Measurements from ENCODE around the gene NFU1. TPM values are rescaled to one million over a fixed set of nuclear protein-coding genes. Genes with fewer than 3 reads are reported as not detected.

The NFU1 gene
- total and polyA plus RNA-seq, 8 donors, result 16.0 to 40.6 (median 20.0) TPM

DNA sequence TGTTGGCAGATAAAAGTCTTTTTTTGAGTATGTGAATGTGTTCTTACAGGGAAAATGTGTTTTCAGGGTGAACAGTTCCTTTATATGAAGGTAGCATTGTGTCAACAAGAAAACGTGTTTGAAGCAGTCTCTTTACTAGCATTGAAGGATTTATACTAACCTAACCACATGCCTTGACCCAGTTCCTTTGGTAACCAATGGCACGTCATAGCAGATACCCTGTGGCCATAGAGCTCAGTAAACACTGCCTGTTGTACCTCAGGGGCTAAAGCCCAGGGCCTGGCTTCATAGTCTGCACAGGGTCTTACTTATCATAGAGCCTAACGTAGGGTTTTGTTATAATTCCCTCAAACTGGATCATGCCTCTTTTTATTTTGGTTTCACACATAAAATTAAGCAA is 32.1 kb upstream of the NFU1 start:
- no peak overlapping the region for H3K4me3 ChIP-seq

DNA sequence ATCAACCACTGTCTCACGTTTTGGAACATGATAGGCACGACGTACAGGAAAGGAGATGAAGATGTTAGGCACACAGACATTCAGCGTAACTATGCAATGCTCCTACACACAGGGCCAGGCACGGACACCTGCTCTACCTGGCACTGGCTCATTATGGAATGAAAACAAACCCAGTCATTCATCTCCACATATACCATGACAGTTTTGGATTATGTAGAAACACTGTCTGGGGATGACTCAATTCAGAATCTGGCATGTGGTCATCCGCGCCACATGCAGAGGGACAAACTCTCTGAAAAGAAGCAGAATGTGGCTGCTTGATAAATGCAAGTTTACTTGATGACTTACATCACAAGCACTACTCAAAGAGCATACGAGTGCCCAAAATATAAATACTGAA is 29.5 kb upstream of the NFU1 start:
- intact Hi-C loops (cut with DNase I), result no loop called here
- WGBS, 2 donors, result 91 to 95% methylated on average over 8 of the region's 8 CpGs
- H3K36me3 ChIP-seq, result peaks cover 0 to 5% (median 0%) of the 10 kb centered on the region in 3 donors
- no peak overlapping the region for H3K27ac ChIP-seq
- ATAC-seq, result no peak
- DNase-seq, result no peak
- TF ChIP-seq, protein P1, sequence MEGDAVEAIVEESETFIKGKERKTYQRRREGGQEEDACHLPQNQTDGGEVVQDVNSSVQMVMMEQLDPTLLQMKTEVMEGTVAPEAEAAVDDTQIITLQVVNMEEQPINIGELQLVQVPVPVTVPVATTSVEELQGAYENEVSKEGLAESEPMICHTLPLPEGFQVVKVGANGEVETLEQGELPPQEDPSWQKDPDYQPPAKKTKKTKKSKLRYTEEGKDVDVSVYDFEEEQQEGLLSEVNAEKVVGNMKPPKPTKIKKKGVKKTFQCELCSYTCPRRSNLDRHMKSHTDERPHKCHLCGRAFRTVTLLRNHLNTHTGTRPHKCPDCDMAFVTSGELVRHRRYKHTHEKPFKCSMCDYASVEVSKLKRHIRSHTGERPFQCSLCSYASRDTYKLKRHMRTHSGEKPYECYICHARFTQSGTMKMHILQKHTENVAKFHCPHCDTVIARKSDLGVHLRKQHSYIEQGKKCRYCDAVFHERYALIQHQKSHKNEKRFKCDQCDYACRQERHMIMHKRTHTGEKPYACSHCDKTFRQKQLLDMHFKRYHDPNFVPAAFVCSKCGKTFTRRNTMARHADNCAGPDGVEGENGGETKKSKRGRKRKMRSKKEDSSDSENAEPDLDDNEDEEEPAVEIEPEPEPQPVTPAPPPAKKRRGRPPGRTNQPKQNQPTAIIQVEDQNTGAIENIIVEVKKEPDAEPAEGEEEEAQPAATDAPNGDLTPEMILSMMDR (IDR thresholded peaks at IDR 0.05), result no peak
- H3K27me3 ChIP-seq, result no peaks in the 10 kb centered on the region
- no peak for FAIRE-seq
- H3K4me3 ChIP-seq, result no peak overlapping the region
- H3K9me3 ChIP-seq, result no peaks in the 10 kb centered on the region
- H3K4me1 ChIP-seq, result peaks cover 0 to 5% (median 0%) of the 10 kb centered on the region in 3 donors

More for the DNA sequence above, 32.1 kb upstream of the NFU1 start:
- no peaks in the 10 kb centered on the region for H3K9me3 ChIP-seq
- TF ChIP-seq, protein P1 (IDR thresholded peaks at IDR 0.05), result no peak
- no peak for FAIRE-seq
- 87 to 92% methylated on average over 3 of the region's 3 CpGs for WGBS, 2 donors
- H3K4me1 ChIP-seq, result peaks cover 0 to 10% (median 9%) of the 10 kb centered on the region in 3 donors
- H3K36me3 ChIP-seq, result peaks cover 0 to 5% (median 0%) of the 10 kb centered on the region in 3 donors
- ATAC-seq, result no peak
- no peak overlapping the region for H3K27ac ChIP-seq
- no peak for DNase-seq
- intact Hi-C loops (cut with DNase I), result no loop called here
- H3K27me3 ChIP-seq, result no peaks in the 10 kb centered on the region

DNA sequence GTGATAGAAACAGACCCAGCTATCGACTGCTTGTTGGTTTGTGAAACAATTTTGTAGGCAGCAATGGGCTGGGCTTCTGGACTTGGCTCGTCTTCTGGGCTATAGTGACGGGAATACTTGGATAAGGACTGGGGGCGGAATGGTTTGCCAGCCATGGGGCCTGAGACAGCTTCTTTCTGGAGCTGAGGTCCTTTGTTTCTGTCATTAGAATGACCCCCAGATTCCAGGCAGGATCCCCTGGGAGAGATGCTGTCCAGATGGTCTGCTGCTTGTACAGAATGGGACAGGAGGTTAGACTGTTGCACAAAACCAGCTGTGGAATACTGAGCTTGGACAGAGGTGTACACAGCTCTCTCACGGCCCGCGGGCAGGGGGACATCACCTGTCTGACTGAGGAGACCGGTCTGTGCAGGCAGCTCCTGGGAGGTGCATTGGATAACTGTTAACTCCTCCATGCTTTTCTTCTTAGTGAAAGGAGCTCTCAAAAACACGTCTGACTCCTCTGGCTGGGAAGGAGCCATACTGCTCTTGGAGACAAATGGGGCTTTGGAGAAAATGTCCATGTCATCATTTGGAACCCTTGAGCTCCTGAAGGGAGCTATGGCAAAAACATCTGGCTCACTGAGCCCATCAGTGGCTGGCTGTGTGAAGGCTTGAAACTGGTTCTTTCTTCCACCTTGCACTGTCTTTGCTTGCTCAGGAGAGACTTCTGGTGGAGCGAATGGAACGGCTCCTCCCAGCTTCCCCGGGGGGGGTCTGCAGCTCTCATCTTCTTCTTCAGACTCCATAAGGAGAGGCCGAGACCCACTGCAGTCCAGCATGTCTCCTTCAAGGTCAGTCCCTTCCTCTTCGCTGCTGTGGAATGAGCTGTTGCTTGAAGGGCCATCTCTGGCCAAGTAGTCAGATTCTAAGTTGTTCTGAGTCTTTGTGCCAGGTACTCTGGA is 28.6 kb upstream of the NFU1 start:
- peak in 3 of 6 donors; percentile 11 to 31 (median 20) for DNase-seq

DNA sequence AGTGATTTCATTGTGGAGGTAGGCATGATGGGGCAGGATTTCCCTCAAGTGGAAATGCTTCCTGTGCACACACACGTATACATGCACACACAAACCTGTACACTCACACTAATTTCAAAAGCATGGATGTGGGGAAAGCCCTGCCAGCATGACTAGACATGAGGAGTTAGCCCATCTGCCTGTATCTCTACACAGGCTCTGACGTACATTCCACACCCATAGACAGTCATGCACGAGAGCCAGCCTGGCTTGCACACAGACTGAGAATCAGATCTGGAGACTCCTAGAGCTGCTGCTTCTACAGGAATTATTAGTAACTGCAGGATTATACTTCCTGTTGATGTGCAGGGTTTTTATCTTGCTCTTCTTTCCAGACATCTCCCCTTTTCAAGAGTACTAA is 27.3 kb upstream of the NFU1 start:
- WGBS, 2 donors, result 88 to 90% methylated on average over 3 of the region's 3 CpGs
- DNase-seq (no peak), FAIRE-seq (no peak), ATAC-seq (peak in 3 of 4 donors; percentile 53 to 75 (median 67))
- TF ChIP-seq, protein P1 (IDR thresholded peaks at IDR 0.05), result no peak
- no peaks in the 10 kb centered on the region for H3K27me3 ChIP-seq
- H3K36me3 ChIP-seq, result peaks cover 0 to 5% (median 0%) of the 10 kb centered on the region in 3 donors
- no peak overlapping the region for H3K27ac ChIP-seq
- no peaks in the 10 kb centered on the region for H3K9me3 ChIP-seq
- intact Hi-C loops (cut with DNase I), result no loop called here
- no peaks in the 10 kb centered on the region for H3K4me1 ChIP-seq
- no peak overlapping the region for H3K4me3 ChIP-seq

More for the DNA sequence above, 28.6 kb upstream of the NFU1 start:
- ATAC-seq, result peak in 3 of 4 donors; percentile 17 to 53 (median 50)
- H3K27ac ChIP-seq, result no peak overlapping the region
- H3K27me3 ChIP-seq, result no peaks in the 10 kb centered on the region
- peaks cover 0 to 5% (median 0%) of the 10 kb centered on the region in 3 donors for H3K36me3 ChIP-seq
- H3K4me1 ChIP-seq, result no peaks in the 10 kb centered on the region
- WGBS, 2 donors, result 90 to 95% methylated on average over 14 of the region's 14 CpGs
- intact Hi-C loops (cut with DNase I), result no loop called here
- FAIRE-seq, result no peak
- TF ChIP-seq, protein P1 (IDR thresholded peaks at IDR 0.05), result no peak
- no peaks in the 10 kb centered on the region for H3K9me3 ChIP-seq
- H3K4me3 ChIP-seq, result no peak overlapping the region

DNA sequence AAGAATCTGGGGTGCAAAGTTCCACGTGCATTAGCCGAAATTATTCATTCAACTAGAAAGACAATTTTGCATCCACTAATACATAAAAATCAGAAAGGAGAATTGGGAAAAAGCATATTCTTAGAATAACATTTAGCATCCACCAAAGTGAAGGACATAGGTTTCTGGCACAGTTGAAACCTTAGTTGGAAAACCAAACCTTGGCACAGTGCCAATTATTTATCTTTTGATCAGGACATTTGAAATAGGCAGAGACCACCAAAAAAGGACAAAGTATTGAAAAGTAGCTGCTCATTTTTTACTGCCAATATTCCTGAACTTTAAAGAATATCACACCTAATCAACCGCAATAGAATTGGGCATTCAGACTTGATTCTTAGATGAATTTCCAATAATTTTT is 25.5 kb upstream of the NFU1 start:
- WGBS, 2 donors, result 98 to 99% methylated on average over 3 of the region's 3 CpGs
- ATAC-seq (no peak), FAIRE-seq (no peak), DNase-seq (no peak)
- intact Hi-C loops (cut with DNase I), result no loop called here
- peaks cover 0 to 5% (median 0%) of the 10 kb centered on the region in 3 donors for H3K36me3 ChIP-seq
- no peak overlapping the region for H3K27ac ChIP-seq
- no peaks in the 10 kb centered on the region for H3K27me3 ChIP-seq
- H3K4me3 ChIP-seq, result no peak overlapping the region
- H3K4me1 ChIP-seq, result no peaks in the 10 kb centered on the region
- TF ChIP-seq, protein P1 (IDR thresholded peaks at IDR 0.05), result no peak
- H3K9me3 ChIP-seq, result no peaks in the 10 kb centered on the region
